Measurements from ENCODE around the gene MTX1.
A peak's percentile ranks its signal among the peaks of the same experiment; 100 is the strongest.
"Not testable (repeated sequence)": the region's sequence is repeated elsewhere in the genome, so short reads cannot be mapped to it uniquely, and the experiment has no call there.

MTX1 gene

DNA sequence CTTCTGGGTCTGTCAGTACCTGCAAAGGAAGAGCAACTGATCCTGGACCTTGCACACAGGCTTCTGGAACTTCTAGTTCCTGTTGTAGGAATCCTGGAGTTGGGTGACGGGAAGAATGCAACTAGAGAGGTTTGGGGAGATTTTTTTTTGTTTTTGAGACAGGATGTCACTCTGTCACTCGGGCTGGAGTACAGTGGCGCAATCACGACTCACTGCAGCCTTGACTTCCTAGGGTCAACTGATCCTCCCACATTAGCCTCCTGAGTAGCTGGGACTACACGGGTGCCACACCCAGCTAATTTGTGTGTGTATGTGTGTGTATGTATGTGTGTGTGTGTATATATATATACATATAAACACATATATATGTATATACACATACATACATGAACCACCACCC is 28.0 kb downstream of the MTX1 start:
- DNase-seq (ENCODE audit: low read depth): no peak

DNA sequence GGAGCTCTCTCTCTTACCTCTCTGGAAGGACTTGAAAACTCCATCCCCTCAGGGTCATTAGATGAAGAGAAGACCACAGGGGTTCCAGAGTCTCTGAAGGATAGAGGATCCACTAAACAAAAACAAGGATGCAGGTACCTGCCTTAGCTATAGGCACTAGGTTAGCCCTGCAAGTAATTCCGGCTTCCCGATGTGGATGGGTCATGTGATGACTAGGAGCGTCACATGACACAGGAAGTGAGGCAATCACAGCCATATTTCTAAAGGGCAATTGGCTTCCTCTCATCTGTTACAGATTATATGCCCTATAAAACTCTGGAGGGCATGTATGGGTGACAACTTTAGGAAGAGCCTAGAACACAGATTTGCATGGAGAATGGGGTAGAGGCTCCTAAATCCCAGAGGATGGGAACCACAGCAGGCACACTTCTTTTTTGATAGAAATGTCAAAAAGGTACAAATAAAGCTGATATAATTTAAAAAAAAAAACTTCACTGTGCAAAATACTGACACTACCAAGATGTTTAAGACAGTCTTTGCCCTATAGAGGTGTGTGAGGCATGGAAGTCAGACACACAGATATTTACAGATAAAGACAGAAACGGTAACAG is 32.7 kb downstream of the MTX1 start:
- DNase-seq (ENCODE audit: low read depth): peak; percentile 58

- no peak for DNase-seq (ENCODE audit: low read depth)
These were observed 33.4 kb downstream of the MTX1 start for GRCh38 chr1:155241841-155242264.

GRCh38 chr1:155242805-155243358 is 34.4 kb downstream of the MTX1 start:
- no peak for DNase-seq (ENCODE audit: low read depth)

DNA sequence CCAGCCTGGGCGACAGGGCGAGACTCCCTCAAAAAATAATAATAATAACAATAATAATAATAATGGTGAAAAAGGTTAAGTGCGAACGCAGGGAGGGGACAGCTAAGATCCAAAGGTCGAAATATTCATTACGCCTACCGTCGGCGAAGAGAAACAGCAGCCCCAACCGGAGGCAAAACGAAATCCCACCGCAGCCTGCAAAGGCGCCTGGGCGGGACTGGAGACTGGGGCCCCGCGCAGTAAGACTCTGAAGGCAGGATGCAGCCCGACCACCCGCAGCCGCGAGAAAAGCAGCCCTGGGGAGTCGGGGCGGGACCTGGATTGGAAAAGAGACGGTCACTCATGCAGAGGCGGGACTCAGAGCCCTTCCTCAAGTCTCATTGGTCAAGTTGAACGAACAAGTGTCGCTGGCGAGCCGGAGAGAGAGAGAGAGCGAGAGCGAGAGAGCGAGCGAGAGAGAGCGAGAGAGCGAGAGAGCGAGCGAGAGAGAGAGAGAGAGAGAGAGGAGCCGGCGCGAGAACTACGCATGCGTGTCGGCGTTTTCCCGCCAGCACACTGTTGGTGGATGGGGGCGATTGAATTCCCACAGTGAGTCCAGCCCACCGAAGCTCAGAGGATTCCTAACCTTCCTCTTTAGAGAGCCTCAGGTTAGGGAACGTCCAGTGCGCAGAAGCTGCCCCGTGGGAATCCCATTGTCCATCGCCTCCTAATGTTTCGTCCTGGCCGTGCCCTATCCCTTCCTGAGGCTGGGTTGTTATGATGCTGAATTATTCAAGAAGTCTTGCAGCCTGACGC is 36.1 kb downstream of the MTX1 start:
- peak; percentile 89 for DNase-seq (ENCODE audit: low read depth)

DNA sequence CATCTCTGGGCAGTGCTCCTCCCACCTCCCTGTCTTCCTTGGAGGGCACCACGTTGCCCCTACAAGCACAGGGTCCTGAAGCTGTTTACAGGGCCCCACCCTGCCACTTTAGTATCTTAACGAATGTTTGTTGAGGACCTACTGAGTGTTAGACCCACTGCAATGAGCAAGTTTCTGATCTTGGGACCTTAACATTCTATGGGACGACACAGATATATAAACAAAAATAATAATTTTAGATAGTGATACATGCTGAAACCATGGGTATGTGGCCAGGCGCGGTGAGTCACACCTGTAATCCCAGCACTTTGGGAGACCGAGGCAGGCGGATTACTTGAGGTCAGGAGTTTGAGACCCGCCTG is 36.6 kb downstream of the MTX1 start:
- DNase-seq (ENCODE audit: low read depth): no peak

DNA sequence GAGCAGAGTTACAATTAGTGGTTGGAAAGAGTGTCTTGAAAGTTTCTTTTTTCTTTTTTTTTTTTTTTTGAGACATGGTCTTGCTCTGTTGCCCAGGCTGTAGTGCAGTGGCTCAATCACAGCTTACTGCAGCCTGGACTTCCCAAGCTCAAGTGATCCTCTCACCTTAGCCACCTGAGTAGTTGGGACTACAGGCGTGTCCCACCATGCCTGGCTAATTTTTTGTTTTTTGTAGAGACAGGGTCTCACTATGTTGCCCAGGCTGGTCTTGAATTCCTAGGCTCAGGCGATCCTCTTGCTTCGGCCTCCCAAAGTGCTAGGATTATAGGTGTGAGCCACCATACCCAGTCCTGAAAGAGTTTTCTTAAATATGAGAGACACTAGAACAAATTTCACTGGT is 38.3 kb downstream of the MTX1 start:
- not testable (repeated sequence) for DNase-seq (ENCODE audit: low read depth)

DNA sequence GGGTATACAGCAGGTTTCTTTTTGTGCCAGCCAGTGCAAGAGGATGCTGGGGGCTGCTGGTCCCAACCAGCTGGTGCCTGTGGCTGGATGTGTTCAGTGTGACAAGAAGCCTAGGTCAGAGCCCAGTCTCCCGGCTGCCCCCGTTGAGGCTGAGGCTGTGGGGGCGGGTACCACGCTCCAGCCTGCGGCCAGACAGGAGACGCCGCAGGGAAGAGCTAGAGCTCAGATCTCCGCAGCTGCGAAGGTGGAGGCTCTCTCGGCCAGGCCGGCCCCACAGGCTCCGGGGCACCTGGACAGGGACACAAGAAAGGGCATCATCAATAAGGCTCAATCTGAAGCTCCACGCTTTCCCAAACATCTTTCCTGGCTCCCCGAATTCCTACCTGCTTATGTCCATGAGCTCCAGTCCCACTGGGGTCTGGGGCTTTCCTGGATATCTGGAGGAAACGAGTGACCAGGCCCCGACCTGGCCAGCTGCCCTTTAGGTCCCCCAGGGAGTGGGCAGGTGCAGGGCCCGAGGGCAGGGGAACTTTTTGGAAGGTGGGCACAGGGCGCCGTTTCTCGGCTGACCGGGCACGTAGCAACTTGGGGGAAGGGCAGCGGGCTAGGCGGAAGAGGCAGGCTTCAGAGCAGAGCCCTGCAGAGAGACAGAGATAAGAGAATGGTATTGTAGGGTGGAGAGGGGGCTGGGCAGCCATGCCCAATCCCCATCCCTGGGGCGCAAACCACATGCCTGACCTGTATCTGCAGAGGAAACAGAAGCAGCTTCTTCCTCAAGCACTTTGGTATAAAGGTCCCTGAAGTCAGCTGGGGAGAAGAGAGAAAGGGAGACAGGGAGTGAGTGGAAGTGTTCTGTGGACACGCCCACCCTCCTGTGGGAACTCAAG is 39.4 kb downstream of the MTX1 start:
- DNase-seq (ENCODE audit: low read depth): no peak

- no peak for DNase-seq (ENCODE audit: low read depth)
These were observed 41.7 kb downstream of the MTX1 start for GRCh38 chr1:155250246-155250632.

DNA sequence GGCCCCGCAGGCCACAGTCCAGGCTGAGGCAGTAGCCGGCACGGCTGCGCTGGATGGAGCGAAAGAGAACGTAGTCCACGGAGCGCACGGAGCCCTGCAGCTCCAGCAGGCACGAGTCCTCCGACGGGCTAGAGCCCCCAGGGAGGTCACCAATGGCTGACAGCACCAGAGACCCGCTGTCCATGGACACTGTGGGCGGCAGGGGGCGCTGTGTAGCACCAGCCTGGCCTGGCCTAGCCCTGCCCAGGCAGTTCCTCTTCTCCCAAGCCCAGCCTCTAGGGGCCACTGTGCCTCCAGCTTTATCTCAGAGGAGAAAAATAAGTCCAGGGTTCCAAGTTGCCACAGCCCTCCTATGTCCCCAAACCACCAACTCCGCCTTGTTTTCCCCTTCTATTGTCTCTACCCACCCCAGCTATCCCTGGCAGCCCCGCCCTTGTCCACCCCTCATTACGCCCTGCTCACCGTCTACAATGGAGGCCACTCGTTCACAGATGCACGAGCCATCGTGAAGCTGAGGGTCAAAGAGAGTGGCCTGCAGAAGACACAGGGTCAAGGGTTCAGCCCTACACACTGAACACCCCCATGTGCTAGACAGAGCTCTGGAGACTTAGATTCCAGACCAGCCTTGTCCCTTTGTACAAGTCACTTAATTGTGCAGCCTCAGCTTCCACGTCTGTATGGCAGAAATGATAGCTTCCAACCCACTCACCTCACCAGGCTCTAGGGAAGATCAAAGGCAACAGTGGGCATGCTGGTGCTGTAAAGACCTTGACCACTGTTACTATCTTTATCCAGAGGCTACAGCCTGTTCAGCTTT is 42.3 kb downstream of the MTX1 start:
- DNase-seq (ENCODE audit: low read depth): peak; percentile 95

DNA sequence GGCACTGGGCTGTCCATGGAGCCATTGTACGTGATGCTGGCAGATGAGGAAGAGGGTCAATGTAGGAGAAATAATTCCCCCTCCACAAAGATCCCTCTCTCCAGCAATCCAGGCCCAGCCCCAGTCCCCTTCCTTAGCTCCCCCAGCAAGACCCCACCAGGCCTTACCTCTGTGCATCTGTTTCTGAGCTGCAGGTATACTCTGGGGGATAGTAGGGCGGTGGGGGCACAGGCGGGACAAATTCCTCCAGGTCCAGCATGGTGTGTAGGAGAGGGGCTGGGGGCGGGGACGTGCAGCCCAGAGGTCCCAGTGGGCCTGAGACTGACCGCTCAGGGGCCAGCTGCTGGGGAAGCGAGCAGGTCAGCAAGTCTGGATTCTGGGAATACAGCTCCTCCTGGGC is 43.1 kb downstream of the MTX1 start:
- DNase-seq (ENCODE audit: low read depth): no peak

GRCh38 chr1:155253208-155253607 is 44.7 kb downstream of the MTX1 start:
- DNase-seq (ENCODE audit: low read depth): no peak

DNA sequence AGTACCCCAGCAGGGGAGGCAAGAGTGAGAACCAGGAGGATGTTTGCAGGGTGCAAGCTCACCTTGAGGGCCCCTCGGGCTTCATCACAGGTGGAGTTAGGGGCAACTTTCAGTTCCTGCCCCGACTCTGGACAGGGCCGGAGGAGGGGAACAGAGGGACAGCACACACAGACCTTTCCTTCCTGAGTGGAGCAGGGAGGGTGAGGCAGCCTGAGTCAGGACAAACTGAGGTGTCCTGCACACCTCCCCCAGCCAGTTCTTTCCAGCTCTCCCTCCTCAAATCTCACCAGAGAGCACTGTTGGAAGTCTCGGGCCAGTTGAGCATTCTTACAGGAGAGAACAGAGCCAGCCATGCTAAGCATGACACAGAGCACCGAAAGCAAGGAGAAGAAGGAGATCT is 45.3 kb downstream of the MTX1 start:
- no peak for DNase-seq (ENCODE audit: low read depth)

- no peak for DNase-seq (ENCODE audit: low read depth)
These were observed 45.8 kb downstream of the MTX1 start for GRCh38 chr1:155254228-155254713.

DNA sequence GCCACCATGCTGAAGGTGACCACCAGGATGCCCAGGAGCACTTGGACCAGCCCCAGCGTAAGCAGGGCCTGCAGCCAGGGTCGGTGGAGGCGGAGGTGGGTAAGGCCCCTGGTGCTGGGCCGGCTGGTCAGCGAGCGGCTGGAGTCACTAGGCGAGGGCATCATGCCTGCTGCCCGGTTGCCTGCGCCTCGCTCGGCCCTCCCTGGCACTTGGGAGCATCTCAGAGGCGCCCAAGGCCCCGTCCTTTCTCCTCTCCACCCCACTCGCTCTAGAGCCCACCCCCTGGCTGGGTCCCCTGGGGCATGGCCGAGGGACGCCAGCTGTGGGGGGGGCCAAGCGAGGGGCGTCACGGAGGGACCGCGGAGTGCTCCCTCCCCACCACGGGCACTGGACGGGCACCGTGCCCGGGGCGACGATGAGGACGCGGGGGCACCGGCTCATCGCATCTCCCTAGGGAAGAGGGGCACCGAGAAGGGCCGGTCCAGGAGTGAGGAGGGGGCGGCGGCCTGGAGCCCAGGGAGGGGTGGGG is 46.3 kb downstream of the MTX1 start:
- DNase-seq (ENCODE audit: low read depth): no peak

- DNase-seq (ENCODE audit: low read depth): peak; percentile 49
These were observed 46.9 kb downstream of the MTX1 start, which contains the start of gene ENTREP3 for GRCh38 chr1:155255243-155256007. ENTREP3 (minus strand) TSS chr1:155255483; CDS start chr1:155254877, 606 bp downstream.

DNA sequence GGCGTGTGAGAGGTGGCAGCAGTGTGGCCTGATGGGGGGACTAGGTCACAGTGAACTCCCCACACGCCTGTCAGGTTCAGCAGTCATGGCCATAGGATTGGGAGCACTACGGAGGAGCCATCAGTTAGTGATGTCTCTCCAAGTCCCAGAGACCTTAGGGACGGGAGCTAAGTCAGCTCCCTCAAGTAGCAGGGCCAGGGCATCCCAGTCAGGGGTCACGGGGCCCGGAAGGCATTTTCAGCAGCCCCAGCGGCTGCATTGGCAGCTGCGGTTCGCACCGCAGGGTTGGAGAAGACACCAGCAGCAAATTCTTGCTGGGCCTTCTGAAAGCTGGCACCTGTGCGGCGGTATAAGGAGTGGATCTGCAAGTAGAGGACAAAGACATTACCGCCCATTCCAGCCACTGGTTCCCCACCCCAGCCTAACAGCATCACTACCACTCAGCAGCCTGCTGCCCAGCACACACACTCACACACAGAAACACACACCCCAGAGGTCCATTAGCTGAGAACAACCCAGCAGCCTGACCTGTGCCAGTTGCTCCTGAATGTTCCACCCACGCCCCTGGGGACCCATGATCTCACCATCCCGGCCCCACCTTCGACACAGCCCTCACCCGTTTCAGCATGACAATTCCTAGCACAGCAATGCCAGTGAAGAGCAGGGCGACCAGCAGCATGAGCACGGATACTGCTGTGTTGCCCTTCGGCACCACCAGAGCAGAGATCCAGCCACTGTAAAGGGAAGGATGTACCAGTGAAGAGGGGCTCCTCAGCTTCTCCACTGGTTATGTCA is 47.8 kb downstream of the MTX1 start:
- no peak for DNase-seq (ENCODE audit: low read depth)

- no peak for DNase-seq (ENCODE audit: low read depth)
These were observed 51.8 kb downstream of the MTX1 start for GRCh38 chr1:155260276-155260675.

- DNase-seq (ENCODE audit: low read depth): no peak
These were observed 53.0 kb downstream of the MTX1 start for GRCh38 chr1:155261493-155261851.

Data from stimulated activated CD8-positive, alpha-beta memory T cell treated with anti-CD3 and anti-CD28 coated beads, Interleukin-12 subunit alpha, Interleukin-12 subunit beta, amount 100 ng/mL, for 1 hour (primary cell).